ENCODE data around the gene RNF149.

DNA sequence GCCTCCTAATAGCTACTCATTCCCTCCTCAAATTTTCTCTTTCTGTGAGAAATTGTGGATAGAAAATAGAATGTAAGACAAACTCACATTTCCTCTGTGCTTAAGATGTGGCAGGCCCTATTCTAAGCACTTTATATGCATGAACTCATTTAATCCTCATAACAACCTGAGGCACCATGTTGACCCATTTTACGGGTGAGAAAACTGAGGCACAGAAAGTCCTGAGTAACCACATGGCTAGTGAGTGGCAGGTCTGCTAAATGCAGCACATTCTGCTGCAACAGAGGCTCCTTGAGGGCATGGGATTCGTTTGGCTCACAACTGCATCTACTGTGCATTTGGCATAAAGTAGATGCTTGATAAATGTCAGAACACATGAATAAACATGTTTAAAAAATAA lies 22.7 kb upstream of the RNF149 start:
- TF ChIP-seq POLR2A (IDR thresholded peaks at IDR 0.05; ENCODE audit: low read depth, low read length): no peak
- no peak for TF ChIP-seq TAF1 (IDR thresholded peaks at IDR 0.05; ENCODE audit: low read depth, low read length)
- no peak for TF ChIP-seq POU2F2 (IDR thresholded peaks at IDR 0.05; ENCODE audit: low read depth, low read length)
- TF ChIP-seq POLR2AphosphoS5 (IDR thresholded peaks at IDR 0.05; ENCODE audit: low read depth, low read length): no peak
- no peak for TF ChIP-seq SPI1 (IDR thresholded peaks at IDR 0.05; ENCODE audit: low read depth, low read length)
